Suprapubic skin (tissue), 4 donors: ENCODE data around the gene AGR2. TPM values are rescaled to one million over a fixed set of nuclear protein-coding genes. Genes with fewer than 3 reads are reported as not detected.

Experiments
- DNase-seq, 2 donors: peaks; one replicate each; pipeline ENCODE4 v3.0.0-alpha.2; 2019; ENCODE audit warnings: low spot score in 2 of 2
- H3K27ac ChIP-seq: fragments of 200-600 bp; sonication (generic); one replicate; pipeline ENCODE4 v1.5.1; 2019
- H3K27me3 ChIP-seq: fragments of 200-600 bp; sonication (generic); one replicate; pipeline ENCODE4 v1.5.1; 2019
- H3K36me3 ChIP-seq: fragments of 200-600 bp; sonication (generic); one replicate; pipeline ENCODE4 v1.5.1; 2019
- H3K4me1 ChIP-seq: fragments of 200-600 bp; sonication (generic); one replicate; pipeline ENCODE4 v1.5.1; 2019
- H3K4me3 ChIP-seq: fragments of 200-600 bp; sonication (generic); one replicate; pipeline ENCODE4 v1.5.1; 2019; ENCODE audit warnings: mild to moderate bottlenecking
- H3K9me3 ChIP-seq: fragments of 200-600 bp; sonication (generic); one replicate; pipeline ENCODE4 v1.5.1; 2019
- EP300 ChIP-seq: sonication (generic); formaldehyde crosslinking; IDR thresholded peaks from one replicate; pipeline ENCODE4 v1.6.1; 2017; ENCODE audit warnings: antibody characterized with exemption
- POLR2A ChIP-seq, 2 donors: fragments of 450-650 bp; IDR thresholded peaks; one replicate each; pipeline ENCODE4 v1.6.1; 2017; ENCODE audit warnings: antibody characterized with exemption in 2 of 2, mild to moderate bottlenecking in 2 of 2, moderate library complexity in 2 of 2
- POLR2AphosphoS5 ChIP-seq, 3 donors: sonication (generic); formaldehyde crosslinking; IDR thresholded peaks; one replicate each; pipeline ENCODE4 v1.6.1; 2017; ENCODE audit warnings: antibody characterized with exemption in 3 of 3
- WGBS: methylation state at CpG from one replicate; pipeline ENCODE4 v1.1.5; 2018; 5-methylcytosine and 5-hydroxymethylcytosine counted together
- total RNA-seq, 4 donors: library from RNA; depleted of rRNA; stranded (reverse); fragments of >200 nt; gene quantifications; one replicate each; pipeline ENCODE4 v1.1.0, GENCODE V29; 2016
- TF ChIP-seq, protein P1 (sequence below), 2 donors: fragments of 200-600 bp in 1 of 2; fragments of 450-650 bp in 1 of 2; sonication (generic) in 1 of 2; IDR thresholded peaks; one replicate each; pipeline ENCODE4 v1.5.1; 2016 to 2019; ENCODE audit warnings: antibody characterized with exemption in 2 of 2, mild to moderate bottlenecking in 1 of 2, moderate library complexity in 1 of 2

The AGR2 gene
- total RNA-seq, 4 donors from 2014 or later = 8.5 to 19.3 (median 15.8) TPM; not detected in 1

DNA sequence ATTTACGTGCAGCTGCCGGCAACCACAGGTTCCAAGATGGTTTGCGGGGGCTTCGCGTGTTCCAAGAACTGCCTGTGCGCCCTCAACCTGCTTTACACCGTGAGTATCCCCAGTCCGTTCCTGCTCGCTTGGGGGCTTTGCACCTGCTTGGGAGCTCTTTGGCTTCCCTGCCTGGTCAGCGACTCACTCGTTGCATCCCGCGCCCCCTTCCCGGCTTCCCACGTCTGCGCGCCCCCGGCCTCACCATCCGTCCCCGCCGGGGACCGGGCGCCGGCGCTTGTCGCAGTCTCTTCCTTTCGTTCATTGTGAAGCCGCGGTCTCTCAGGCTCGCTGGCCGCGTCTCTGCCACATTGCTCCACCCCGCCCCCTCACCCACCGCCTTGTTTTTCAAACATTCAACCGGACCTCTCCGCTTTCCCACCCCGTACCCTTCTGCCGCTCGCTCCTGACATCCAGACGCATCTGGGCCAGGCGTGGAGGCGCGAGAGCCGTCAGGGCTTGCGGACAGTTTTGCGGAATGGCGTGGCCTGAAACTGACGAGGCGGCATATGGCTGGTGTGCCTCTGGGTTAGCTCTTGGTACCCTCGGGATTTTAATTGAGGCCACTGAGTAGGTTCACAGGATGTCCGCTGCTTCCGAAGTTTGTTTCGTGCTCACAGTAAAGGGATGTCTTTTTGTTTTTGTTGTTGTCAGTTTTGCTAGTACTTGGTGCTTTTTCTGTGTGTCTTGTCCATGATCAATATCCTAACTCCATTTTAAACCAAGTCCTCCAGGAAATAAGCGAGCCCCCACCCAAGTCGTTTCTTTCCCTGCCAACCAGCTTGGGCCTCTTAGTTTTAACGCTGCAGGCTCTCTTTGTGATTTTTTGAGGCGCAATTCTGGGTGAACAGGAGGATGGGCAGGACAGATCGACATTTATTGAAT lies 50.6 kb downstream of the AGR2 start:
- DNase-seq = peak; percentile 71 to 83
- no peaks in the 10 kb centered on the region for H3K27me3 ChIP-seq
- no peaks in the 10 kb centered on the region for H3K36me3 ChIP-seq
- peak overlapping the region; percentile 84 for H3K4me3 ChIP-seq
- peak overlapping the region; percentile 74 for H3K27ac ChIP-seq
- H3K9me3 ChIP-seq = no peaks in the 10 kb centered on the region
- TF ChIP-seq, protein P1, sequence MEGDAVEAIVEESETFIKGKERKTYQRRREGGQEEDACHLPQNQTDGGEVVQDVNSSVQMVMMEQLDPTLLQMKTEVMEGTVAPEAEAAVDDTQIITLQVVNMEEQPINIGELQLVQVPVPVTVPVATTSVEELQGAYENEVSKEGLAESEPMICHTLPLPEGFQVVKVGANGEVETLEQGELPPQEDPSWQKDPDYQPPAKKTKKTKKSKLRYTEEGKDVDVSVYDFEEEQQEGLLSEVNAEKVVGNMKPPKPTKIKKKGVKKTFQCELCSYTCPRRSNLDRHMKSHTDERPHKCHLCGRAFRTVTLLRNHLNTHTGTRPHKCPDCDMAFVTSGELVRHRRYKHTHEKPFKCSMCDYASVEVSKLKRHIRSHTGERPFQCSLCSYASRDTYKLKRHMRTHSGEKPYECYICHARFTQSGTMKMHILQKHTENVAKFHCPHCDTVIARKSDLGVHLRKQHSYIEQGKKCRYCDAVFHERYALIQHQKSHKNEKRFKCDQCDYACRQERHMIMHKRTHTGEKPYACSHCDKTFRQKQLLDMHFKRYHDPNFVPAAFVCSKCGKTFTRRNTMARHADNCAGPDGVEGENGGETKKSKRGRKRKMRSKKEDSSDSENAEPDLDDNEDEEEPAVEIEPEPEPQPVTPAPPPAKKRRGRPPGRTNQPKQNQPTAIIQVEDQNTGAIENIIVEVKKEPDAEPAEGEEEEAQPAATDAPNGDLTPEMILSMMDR (IDR thresholded peaks at IDR 0.05) = no peak
- no peak for TF ChIP-seq EP300
- TF ChIP-seq POLR2A (IDR thresholded peaks at IDR 0.05) = no peak
- no peak for TF ChIP-seq POLR2AphosphoS5 (IDR thresholded peaks at IDR 0.05)
- 5% methylated on average over 51 of the region's 58 CpGs for WGBS
- H3K4me1 ChIP-seq = peaks cover 19% of the 10 kb centered on the region

DNA sequence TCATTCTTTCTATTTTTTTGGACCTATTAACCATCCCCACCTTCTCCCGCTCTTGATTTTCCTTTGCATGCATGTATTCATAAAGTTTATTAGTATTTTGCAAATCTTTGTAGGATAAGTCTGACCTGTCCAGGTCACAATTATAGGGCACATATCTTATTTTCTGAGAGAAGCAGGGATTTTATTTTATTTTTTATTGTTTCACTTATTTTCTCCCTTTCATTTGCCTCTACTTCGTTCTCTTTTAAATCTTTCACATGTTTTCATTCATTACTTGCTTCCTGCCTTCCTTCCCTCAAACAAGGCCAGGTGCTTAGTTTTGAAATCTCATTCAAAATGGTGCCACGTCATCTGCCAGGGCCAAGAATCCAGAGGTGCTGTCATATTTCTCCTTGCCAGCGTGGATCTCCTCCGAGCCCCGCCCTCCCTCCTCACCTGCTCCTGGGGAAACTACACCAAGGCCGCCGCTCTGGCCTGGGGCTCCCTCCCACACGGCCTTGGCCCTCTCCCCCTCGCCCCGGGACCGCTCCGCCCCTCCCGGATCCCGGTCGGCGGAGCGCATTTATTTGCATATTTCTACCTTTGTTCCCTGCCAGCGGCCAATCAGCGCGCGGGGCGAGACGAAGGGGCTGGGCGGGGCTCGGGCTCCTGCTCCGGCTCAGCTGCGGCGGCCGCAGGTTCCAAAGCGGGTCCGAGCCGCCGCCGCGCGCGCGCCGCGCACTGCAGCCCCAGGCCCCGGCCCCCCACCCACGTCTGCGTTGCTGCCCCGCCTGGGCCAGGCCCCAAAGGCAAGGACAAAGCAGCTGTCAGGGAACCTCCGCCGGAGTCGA lies 51.5 kb downstream of the AGR2 start, which contains the start of gene TSPAN13:
Gene TSPAN13 (plus strand): TSS at position 654 of the 830 bp plus-strand sequence. CDS start 213 bp downstream, outside the sequence.
- Histone ChIP-seq H3K27me3 (no peaks in the 10 kb centered on the region), H3K4me3 (peak within 1 kb of the TSS; percentile 84), H3K9me3 (no peaks in the 10 kb centered on the region), H3K27ac (peak within 1 kb of the TSS; percentile 74), H3K36me3 (no peaks in the 10 kb centered on the region), H3K4me1 (peaks cover 19% of the 10 kb centered on the region)
- no peak for TF ChIP-seq POLR2AphosphoS5 (IDR thresholded peaks at IDR 0.05)
- no peak for TF ChIP-seq EP300
- peak in 1 of 2 donors; percentile 23 for TF ChIP-seq POLR2A (IDR thresholded peaks at IDR 0.05)
- TF ChIP-seq, protein P1 (IDR thresholded peaks at IDR 0.05) = no peak
- DNase-seq = peak; percentile 79 to 82
- 10% methylated on average over 18 of the region's 48 CpGs for WGBS

DNA sequence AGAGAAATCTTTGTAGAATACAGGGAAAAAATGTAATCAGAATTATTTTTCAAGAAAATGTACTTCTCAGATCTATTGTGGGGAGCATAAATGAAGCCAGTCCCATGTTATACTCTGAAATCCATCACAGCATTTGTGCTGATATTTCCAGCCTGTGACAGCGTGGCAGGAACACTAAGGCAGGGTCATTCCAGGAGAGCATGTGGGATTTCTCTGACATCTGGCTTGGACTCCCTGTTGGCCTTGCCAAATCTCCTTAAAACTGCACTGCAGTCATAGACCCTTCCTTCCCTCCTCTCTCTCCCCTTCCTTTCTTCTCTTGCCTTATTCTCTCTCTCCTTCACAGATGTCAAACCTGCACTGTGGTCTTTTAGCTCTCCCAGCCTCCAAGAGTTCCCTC lies 57.7 kb downstream of the AGR2 start:
- Histone ChIP-seq H3K9me3 (no peaks in the 10 kb centered on the region), H3K4me1 (peaks cover 6% of the 10 kb centered on the region), H3K36me3 (no peaks in the 10 kb centered on the region), H3K27me3 (no peaks in the 10 kb centered on the region), H3K27ac (no peak overlapping the region), H3K4me3 (no peak overlapping the region)
- TF ChIP-seq POLR2AphosphoS5 (IDR thresholded peaks at IDR 0.05) (no peak), POLR2A (IDR thresholded peaks at IDR 0.05) (no peak), EP300 (no peak)
- TF ChIP-seq, protein P1 (IDR thresholded peaks at IDR 0.05) = no peak
- WGBS = 50% methylated on average over 1 of the region's 1 CpG
- no peak for DNase-seq

DNA sequence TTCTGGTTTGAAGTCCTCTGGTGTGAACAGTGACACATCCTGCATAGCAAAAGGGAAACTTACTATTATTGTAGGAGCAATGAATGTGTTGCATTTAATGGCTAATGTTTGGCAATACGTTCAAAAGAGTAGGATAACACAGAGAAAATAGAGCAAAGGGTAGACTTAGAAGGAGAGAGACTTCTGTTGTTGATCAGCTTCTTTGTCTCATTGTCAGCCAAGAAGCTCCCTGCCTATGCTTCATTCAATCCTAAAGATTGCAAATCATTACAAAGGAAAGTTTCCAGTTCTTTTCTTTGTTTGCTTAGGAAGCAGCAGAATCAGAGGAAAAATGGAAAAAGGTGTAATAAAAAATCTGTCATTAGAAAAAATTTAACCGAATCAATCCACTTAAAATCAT lies 59.2 kb downstream of the AGR2 start:
- H3K36me3 ChIP-seq = no peaks in the 10 kb centered on the region
- TF ChIP-seq POLR2AphosphoS5 (IDR thresholded peaks at IDR 0.05) = no peak
- TF ChIP-seq, protein P1 (IDR thresholded peaks at IDR 0.05) = no peak
- no peak for TF ChIP-seq EP300
- no peak for TF ChIP-seq POLR2A (IDR thresholded peaks at IDR 0.05)
- DNase-seq = no peak
- H3K4me1 ChIP-seq = peaks cover 7% of the 10 kb centered on the region
- WGBS = 46% methylated on average over 2 of the region's 2 CpGs
- H3K4me3 ChIP-seq = no peak overlapping the region
- no peak overlapping the region for H3K27ac ChIP-seq
- H3K9me3 ChIP-seq = no peaks in the 10 kb centered on the region
- no peaks in the 10 kb centered on the region for H3K27me3 ChIP-seq
